ENCODE data around the gene LPAR5. TPM values are rescaled to one million over a fixed set of nuclear protein-coding genes. Genes with fewer than 3 reads are reported as not detected.

LPAR5 gene
- total and polyA plus RNA-seq, 2 of the 13 experiments (the other 11 are each of a cell fraction or from before 2014, with no cell fraction given) = 0.09 to 0.32 TPM

DNA sequence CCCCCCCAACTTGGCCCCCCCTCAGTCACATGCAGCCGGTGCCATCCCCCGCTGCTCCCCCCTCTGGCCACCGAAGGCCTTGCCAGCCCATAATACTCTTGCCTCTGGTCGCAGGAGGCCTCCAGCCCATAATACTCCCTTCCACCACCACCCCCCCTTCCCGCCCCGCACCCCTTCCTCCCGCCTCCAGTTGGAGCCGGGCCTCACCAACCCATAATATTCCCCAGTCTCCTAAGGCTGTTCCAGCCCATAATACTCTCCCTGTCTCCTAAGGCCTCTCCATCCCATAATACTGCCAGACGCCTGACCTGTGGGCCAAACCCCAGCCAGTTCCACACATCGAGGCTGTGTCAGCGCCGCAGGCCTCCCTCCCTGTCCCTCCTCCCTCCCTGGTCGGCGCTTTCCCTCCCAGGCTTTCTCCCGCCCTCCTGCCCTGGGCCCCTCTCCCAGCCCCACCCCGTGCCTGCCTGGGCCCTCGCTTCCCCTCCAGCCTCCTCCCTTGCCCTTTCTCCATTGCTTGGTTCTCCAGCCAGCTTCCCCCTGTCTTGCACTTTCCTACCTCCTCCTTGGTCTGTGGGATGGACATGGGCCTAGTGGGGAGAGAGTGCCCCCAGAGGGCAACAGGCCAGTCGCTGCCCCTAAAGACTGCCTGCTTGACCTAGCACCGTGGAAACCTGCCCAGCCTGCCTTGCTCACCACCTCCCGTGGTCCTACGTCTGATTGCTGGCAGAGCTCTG lies 21.8 kb downstream of the LPAR5 start (continued):
- TF ChIP-seq, protein P1, sequence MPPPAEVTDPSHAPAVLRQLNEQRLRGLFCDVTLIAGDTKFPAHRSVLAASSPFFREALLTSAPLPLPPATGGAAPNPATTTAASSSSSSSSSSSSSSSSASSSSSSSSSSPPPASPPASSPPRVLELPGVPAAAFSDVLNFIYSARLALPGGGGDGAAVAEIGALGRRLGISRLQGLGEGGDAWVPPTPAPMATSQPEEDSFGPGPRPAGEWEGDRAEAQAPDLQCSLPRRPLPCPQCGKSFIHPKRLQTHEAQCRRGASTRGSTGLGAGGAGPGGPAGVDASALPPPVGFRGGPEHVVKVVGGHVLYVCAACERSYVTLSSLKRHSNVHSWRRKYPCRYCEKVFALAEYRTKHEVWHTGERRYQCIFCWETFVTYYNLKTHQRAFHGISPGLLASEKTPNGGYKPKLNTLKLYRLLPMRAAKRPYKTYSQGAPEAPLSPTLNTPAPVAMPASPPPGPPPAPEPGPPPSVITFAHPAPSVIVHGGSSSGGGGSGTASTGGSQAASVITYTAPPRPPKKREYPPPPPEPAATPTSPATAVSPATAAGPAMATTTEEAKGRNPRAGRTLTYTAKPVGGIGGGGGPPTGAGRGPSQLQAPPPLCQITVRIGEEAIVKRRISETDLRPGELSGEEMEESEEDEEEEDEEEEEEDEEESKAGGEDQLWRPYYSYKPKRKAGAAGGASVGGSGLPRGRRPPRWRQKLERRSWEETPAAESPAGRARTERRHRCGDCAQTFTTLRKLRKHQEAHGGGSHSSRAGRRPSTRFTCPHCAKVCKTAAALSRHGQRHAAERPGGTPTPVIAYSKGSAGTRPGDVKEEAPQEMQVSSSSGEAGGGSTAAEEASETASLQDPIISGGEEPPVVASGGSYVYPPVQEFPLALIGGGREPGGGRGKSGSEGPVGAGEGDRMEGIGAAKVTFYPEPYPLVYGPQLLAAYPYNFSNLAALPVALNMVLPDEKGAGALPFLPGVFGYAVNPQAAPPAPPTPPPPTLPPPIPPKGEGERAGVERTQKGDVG (CRISPR knock-in tag; IDR thresholded peaks at IDR 0.05; ENCODE audit: borderline replicate concordance) = no peak
- TF ChIP-seq HES4 (CRISPR knock-in tag; IDR thresholded peaks at IDR 0.05; ENCODE audit: borderline replicate concordance) (no peak), ZNF598 (CRISPR knock-in tag; IDR thresholded peaks at IDR 0.05; ENCODE audit: borderline replicate concordance) (no peak), ZNF234 (CRISPR knock-in tag; conservative IDR thresholded peaks at IDR 0.05) (0 out of 2 replicates have a peak, but pooled peaks have one; percentile 35), ASH2L (IDR thresholded peaks at IDR 0.05; ENCODE audit: insufficient read length, low read depth, low read length) (peak; percentile 54), LCORL (IDR thresholded peaks at IDR 0.05) (no peak), LCORL (CRISPR knock-in tag; IDR thresholded peaks at IDR 0.05) (0 out of 2 replicates have a peak, but pooled peaks have one; percentile 28), ARNT2 (CRISPR knock-in tag; IDR thresholded peaks at IDR 0.05; ENCODE audit: low read depth) (peak; percentile 75), ELF3 (CRISPR knock-in tag; IDR thresholded peaks at IDR 0.05) (peak; percentile 66; the same call in 1 of the 2 replicates), RAD21 (CRISPR knock-in tag; IDR thresholded peaks at IDR 0.05) (no peak)
- TF ChIP-seq, protein P2, sequence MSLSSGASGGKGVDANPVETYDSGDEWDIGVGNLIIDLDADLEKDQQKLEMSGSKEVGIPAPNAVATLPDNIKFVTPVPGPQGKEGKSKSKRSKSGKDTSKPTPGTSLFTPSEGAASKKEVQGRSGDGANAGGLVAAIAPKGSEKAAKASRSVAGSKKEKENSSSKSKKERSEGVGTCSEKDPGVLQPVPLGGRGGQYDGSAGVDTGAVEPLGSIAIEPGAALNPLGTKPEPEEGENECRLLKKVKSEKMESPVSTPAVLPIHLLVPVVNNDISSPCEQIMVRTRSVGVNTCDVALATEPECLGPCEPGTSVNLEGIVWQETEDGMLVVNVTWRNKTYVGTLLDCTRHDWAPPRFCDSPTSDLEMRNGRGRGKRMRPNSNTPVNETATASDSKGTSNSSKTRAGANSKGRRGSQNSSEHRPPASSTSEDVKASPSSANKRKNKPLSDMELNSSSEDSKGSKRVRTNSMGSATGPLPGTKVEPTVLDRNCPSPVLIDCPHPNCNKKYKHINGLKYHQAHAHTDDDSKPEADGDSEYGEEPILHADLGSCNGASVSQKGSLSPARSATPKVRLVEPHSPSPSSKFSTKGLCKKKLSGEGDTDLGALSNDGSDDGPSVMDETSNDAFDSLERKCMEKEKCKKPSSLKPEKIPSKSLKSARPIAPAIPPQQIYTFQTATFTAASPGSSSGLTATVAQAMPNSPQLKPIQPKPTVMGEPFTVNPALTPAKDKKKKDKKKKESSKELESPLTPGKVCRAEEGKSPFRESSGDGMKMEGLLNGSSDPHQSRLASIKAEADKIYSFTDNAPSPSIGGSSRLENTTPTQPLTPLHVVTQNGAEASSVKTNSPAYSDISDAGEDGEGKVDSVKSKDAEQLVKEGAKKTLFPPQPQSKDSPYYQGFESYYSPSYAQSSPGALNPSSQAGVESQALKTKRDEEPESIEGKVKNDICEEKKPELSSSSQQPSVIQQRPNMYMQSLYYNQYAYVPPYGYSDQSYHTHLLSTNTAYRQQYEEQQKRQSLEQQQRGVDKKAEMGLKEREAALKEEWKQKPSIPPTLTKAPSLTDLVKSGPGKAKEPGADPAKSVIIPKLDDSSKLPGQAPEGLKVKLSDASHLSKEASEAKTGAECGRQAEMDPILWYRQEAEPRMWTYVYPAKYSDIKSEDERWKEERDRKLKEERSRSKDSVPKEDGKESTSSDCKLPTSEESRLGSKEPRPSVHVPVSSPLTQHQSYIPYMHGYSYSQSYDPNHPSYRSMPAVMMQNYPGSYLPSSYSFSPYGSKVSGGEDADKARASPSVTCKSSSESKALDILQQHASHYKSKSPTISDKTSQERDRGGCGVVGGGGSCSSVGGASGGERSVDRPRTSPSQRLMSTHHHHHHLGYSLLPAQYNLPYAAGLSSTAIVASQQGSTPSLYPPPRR (CRISPR knock-in tag; IDR thresholded peaks at IDR 0.05; ENCODE audit: borderline replicate concordance) = peak; percentile 49; the same call in 1 of the 2 replicates
- TF ChIP-seq, protein P3, sequence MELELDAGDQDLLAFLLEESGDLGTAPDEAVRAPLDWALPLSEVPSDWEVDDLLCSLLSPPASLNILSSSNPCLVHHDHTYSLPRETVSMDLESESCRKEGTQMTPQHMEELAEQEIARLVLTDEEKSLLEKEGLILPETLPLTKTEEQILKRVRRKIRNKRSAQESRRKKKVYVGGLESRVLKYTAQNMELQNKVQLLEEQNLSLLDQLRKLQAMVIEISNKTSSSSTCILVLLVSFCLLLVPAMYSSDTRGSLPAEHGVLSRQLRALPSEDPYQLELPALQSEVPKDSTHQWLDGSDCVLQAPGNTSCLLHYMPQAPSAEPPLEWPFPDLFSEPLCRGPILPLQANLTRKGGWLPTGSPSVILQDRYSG (CRISPR knock-in tag; IDR thresholded peaks at IDR 0.05) = no peak; the same call in 1 of the 2 replicates
- TF ChIP-seq, protein P4, sequence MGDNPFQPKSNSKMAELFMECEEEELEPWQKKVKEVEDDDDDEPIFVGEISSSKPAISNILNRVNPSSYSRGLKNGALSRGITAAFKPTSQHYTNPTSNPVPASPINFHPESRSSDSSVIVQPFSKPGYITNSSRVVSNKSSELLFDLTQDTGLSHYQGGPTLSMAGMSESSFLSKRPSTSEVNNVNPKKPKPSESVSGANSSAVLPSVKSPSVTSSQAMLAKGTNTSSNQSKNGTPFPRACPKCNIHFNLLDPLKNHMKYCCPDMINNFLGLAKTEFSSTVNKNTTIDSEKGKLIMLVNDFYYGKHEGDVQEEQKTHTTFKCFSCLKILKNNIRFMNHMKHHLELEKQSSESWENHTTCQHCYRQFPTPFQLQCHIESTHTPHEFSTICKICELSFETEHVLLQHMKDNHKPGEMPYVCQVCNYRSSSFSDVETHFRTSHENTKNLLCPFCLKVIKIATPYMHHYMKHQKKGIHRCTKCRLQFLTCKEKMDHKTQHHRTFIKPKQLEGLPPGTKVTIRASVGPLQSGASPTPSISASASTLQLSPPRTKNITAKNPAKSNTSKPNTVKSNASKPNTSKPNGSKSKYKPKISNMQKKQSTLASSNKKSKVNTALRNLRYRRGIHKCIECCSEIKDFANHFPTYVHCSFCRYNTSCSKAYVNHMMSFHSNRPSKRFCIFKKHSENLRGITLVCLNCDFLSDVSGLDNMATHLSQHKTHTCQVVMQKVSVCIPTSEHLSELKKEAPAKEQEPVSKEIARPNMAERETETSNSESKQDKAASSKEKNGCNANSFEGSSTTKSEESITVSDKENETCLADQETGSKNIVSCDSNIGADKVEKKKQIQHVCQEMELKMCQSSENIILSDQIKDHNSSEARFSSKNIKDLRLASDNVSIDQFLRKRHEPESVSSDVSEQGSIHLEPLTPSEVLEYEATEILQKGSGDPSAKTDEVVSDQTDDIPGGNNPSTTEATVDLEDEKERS (CRISPR knock-in tag; IDR thresholded peaks at IDR 0.05) = 0 out of 2 replicates have a peak, but pooled peaks have one; percentile 56
- TF ChIP-seq, protein P5, sequence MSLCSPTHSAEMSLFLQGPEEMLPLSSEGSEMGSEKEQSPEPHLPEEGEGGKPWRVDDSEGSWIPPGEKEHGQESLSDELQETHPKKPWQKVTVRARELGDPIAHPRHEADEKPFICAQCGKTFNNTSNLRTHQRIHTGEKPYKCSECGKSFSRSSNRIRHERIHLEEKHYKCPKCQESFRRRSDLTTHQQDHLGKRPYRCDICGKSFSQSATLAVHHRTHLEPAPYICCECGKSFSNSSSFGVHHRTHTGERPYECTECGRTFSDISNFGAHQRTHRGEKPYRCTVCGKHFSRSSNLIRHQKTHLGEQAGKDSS (CRISPR knock-in tag; IDR thresholded peaks at IDR 0.05; ENCODE audit: borderline replicate concordance, low read depth) = no peak

Measured in HepG2 (cell line).